ENCODE results near the gene USP24. TPM values are rescaled to one million over a fixed set of nuclear protein-coding genes. Genes with fewer than 3 reads are reported as not detected.

The USP24 gene
- polyA plus RNA-seq, 1 of the 3 experiments (the other 2 are of a cell fraction) = 8.1 TPM

DNA sequence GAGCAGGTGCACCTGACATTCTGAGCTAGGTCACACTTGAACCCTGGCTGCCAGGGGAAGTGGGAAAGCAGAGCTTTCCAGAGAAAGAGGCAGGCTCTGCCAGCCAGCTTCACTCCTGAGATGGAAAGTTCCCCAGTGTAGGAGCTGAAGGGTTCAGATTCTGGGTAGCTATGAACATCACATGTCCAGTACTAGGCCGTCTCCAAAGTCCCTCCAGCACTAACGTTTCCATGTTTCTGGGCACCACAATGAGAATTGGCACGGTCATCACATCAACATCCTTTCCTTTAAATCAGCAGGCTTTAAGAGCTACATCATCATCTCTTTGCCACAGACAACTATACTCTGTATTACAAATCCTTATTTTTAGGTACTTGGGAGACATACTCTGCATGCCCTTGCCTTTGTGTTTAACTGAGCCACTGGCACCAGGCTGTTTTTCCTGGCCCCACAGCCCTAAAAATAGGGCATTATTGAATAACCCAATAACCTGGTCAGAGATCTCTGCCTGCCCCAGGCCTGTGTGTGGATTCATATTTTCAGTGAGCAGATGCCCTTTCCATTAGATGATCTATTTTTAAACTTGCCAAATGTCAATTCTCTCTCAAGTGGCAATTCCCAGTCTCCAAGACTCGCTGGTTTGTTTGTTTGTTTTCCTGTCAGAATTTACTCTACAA, 35.4 kb upstream of the USP24 start:
- no peak for DNase-seq
- 81% methylated on average over 4 of the region's 4 CpGs for WGBS (ENCODE audit: low lambda C conversion rate)

More for the DNA sequence above, 35.4 kb upstream of the USP24 start:
- Histone ChIP-seq H3K9ac (no peak overlapping the region), H2AFZ (ENCODE audit: low read depth) (no peak overlapping the region), H3K36me3 (replicated peaks in 1 of 2; ENCODE audit: control insufficient read depth in 1 of 2, insufficient read depth in 2 of 2, low read length in 1 of 2) (no peaks in the 10 kb centered on the region), H3K4me3 (ENCODE audit: low read depth in 2 of 2, low read length in 1 of 2) (no peak overlapping the region), H3K27ac (ENCODE audit: low read depth in 2 of 2, low read length in 1 of 2) (no peak overlapping the region), H4K20me1 (ENCODE audit: insufficient read depth) (no peaks in the 10 kb centered on the region), H3K4me1 (ENCODE audit: control insufficient read depth in 1 of 2, insufficient read depth in 2 of 2, low read depth in 1 of 2, low read length in 1 of 2) (no peaks in the 10 kb centered on the region; a peak in 1 of 4 replicates), H3K27me3 (ENCODE audit: insufficient read depth) (no peaks in the 10 kb centered on the region), H3K9me3 (no peaks in the 10 kb centered on the region), H3K9me2 (no peaks in the 10 kb centered on the region), H3K79me2 (ENCODE audit: insufficient read depth) (no peaks in the 10 kb centered on the region; the same call in 1 of the 2 replicates), H3F3A (replicated peaks; ENCODE audit: insufficient read depth) (no peaks in the 10 kb centered on the region), H3K4me2 (no peak overlapping the region)
- TF ChIP-seq SIN3A (IDR thresholded peaks at IDR 0.05; ENCODE audit: borderline replicate concordance, low read depth, low read length) (no peak), FOSL2 (IDR thresholded peaks at IDR 0.05; ENCODE audit: borderline replicate concordance, low read depth) (no peak), FOXM1 (IDR thresholded peaks at IDR 0.05; ENCODE audit: low read depth) (no peak), YY1 (IDR thresholded peaks at IDR 0.05; ENCODE audit: low read depth) (no peak), POLR2AphosphoS5 (IDR thresholded peaks at IDR 0.05; ENCODE audit: low read depth, low read length) (no peak), NFIC (IDR thresholded peaks at IDR 0.05; ENCODE audit: borderline replicate concordance) (no peak), RCOR1 (IDR thresholded peaks at IDR 0.05; ENCODE audit: low read length) (no peak), CHD2 (IDR thresholded peaks at IDR 0.05; ENCODE audit: low read length, partially characterized antibody) (no peak), FOXJ3 (CRISPR knock-in tag; IDR thresholded peaks at IDR 0.05) (no peak), TAF1 (IDR thresholded peaks at IDR 0.05; ENCODE audit: borderline replicate concordance, low read depth, low read length) (no peak), JUND (IDR thresholded peaks at IDR 0.05) (no peak), SMC3 (IDR thresholded peaks at IDR 0.05; ENCODE audit: low read depth, low read length) (no peak), RXRA (IDR thresholded peaks at IDR 0.05; ENCODE audit: borderline replicate concordance, low read depth) (no peak), ELF1 (IDR thresholded peaks at IDR 0.05) (no peak), EP300 (IDR thresholded peaks at IDR 0.05; ENCODE audit: borderline replicate concordance in 1 of 2, low read depth in 1 of 2, low read length in 1 of 2) (no peak)
- TF ChIP-seq, protein P1, sequence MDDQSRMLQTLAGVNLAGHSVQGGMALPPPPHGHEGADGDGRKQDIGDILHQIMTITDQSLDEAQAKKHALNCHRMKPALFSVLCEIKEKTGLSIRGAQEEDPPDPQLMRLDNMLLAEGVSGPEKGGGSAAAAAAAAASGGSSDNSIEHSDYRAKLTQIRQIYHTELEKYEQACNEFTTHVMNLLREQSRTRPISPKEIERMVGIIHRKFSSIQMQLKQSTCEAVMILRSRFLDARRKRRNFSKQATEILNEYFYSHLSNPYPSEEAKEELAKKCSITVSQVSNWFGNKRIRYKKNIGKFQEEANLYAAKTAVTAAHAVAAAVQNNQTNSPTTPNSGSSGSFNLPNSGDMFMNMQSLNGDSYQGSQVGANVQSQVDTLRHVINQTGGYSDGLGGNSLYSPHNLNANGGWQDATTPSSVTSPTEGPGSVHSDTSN (IDR thresholded peaks at IDR 0.05) = no peak
- TF ChIP-seq, protein P2, sequence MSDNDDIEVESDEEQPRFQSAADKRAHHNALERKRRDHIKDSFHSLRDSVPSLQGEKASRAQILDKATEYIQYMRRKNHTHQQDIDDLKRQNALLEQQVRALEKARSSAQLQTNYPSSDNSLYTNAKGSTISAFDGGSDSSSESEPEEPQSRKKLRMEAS (IDR thresholded peaks at IDR 0.05; ENCODE audit: low read depth) = no peak
- TF ChIP-seq, protein P3, sequence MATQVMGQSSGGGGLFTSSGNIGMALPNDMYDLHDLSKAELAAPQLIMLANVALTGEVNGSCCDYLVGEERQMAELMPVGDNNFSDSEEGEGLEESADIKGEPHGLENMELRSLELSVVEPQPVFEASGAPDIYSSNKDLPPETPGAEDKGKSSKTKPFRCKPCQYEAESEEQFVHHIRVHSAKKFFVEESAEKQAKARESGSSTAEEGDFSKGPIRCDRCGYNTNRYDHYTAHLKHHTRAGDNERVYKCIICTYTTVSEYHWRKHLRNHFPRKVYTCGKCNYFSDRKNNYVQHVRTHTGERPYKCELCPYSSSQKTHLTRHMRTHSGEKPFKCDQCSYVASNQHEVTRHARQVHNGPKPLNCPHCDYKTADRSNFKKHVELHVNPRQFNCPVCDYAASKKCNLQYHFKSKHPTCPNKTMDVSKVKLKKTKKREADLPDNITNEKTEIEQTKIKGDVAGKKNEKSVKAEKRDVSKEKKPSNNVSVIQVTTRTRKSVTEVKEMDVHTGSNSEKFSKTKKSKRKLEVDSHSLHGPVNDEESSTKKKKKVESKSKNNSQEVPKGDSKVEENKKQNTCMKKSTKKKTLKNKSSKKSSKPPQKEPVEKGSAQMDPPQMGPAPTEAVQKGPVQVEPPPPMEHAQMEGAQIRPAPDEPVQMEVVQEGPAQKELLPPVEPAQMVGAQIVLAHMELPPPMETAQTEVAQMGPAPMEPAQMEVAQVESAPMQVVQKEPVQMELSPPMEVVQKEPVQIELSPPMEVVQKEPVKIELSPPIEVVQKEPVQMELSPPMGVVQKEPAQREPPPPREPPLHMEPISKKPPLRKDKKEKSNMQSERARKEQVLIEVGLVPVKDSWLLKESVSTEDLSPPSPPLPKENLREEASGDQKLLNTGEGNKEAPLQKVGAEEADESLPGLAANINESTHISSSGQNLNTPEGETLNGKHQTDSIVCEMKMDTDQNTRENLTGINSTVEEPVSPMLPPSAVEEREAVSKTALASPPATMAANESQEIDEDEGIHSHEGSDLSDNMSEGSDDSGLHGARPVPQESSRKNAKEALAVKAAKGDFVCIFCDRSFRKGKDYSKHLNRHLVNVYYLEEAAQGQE (IDR thresholded peaks at IDR 0.05; ENCODE audit: low read depth, low read length) = no peak
- TF ChIP-seq, protein P4, sequence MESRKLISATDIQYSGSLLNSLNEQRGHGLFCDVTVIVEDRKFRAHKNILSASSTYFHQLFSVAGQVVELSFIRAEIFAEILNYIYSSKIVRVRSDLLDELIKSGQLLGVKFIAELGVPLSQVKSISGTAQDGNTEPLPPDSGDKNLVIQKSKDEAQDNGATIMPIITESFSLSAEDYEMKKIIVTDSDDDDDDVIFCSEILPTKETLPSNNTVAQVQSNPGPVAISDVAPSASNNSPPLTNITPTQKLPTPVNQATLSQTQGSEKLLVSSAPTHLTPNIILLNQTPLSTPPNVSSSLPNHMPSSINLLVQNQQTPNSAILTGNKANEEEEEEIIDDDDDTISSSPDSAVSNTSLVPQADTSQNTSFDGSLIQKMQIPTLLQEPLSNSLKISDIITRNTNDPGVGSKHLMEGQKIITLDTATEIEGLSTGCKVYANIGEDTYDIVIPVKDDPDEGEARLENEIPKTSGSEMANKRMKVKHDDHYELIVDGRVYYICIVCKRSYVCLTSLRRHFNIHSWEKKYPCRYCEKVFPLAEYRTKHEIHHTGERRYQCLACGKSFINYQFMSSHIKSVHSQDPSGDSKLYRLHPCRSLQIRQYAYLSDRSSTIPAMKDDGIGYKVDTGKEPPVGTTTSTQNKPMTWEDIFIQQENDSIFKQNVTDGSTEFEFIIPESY (IDR thresholded peaks at IDR 0.05; ENCODE audit: borderline replicate concordance, low read depth) = no peak
- TF ChIP-seq, protein P5, sequence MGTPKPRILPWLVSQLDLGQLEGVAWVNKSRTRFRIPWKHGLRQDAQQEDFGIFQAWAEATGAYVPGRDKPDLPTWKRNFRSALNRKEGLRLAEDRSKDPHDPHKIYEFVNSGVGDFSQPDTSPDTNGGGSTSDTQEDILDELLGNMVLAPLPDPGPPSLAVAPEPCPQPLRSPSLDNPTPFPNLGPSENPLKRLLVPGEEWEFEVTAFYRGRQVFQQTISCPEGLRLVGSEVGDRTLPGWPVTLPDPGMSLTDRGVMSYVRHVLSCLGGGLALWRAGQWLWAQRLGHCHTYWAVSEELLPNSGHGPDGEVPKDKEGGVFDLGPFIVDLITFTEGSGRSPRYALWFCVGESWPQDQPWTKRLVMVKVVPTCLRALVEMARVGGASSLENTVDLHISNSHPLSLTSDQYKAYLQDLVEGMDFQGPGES (IDR thresholded peaks at IDR 0.05; ENCODE audit: low read depth, low read length) = no peak
- POLR2A ChIA-PET = no interaction called here
- CTCF ChIA-PET = interaction anchor here (1.2 to 1.4 kb wide), 2 partner anchors 14 to 125 kb away, joined by 3 to 5 read pairs; no protein-coding TSS in a partner anchor
